Cardiac septum (tissue), 1 donor: Measurements from ENCODE around the gene MYEOV. TPM values are rescaled to one million over a fixed set of nuclear protein-coding genes. Genes with fewer than 3 reads are reported as not detected.

Experiments
- DNase-seq: peaks from one replicate; pipeline ENCODE4 v3.0.0-alpha.2; 2020; ENCODE audit warnings: low spot score
- intact Hi-C: fragments of 100-400 bp; cut with DNase I; formaldehyde crosslinking; loops from one replicate; pipeline ENCODE4 v1.14.0; 2022
- total RNA-seq: library from RNA; stranded (reverse); fragmentation: NEBNext Ultra II Directional; extraction: Animal tissue kit (Norgen Biotek cat#: 25700); gene quantifications from one replicate; pipeline ENCODE4 v1.2.1, GENCODE V29; 2021
- donor health status: DM: no; HTN: no; CAD: no.

Gene MYEOV
- total RNA-seq, 1 donor from 2014 or later: not detected

GRCh38 chr11:69329581-69329980, 35.6 kb downstream of the MYEOV start:
- intact Hi-C loops: no loop called here

GRCh38 chr11:69330330-69330729, 36.4 kb downstream of the MYEOV start:
- DNase-seq: no peak

More at GRCh38 chr11:69329581-69329980, 35.6 kb downstream of the MYEOV start:
- DNase-seq: no peak

GRCh38 chr11:69333149-69333710, 39.3 kb downstream of the MYEOV start:
- no peak for DNase-seq
- intact Hi-C loops: no loop called here

More at GRCh38 chr11:69330330-69330729, 36.4 kb downstream of the MYEOV start:
- intact Hi-C loops: no loop called here

- intact Hi-C loops: no loop called here
- DNase-seq: no peak
Observed at GRCh38 chr11:69333879-69334278, 39.9 kb downstream of the MYEOV start.

- no peak for DNase-seq
- intact Hi-C loops: no loop called here
Observed at GRCh38 chr11:69335007-69335780, 41.2 kb downstream of the MYEOV start.

- DNase-seq: no peak
- intact Hi-C loops: no loop called here
Observed at GRCh38 chr11:69335781-69336405, 41.9 kb downstream of the MYEOV start.

GRCh38 chr11:69337211-69337721, 43.3 kb downstream of the MYEOV start:
- DNase-seq: no peak
- intact Hi-C loops: no loop called here

- intact Hi-C loops: no loop called here
- DNase-seq: no peak
Observed at GRCh38 chr11:69339041-69339733, 45.2 kb downstream of the MYEOV start.

- no peak for DNase-seq
- intact Hi-C loops: no loop called here
Observed at GRCh38 chr11:69339983-69340565, 46.1 kb downstream of the MYEOV start.

GRCh38 chr11:69342588-69343330, 48.8 kb downstream of the MYEOV start:
- no peak for DNase-seq
- intact Hi-C loops: no loop called here

- intact Hi-C loops: no loop called here
- no peak for DNase-seq
Observed at GRCh38 chr11:69343401-69344321, 49.7 kb downstream of the MYEOV start.

GRCh38 chr11:69344570-69345145, 50.7 kb downstream of the MYEOV start:
- intact Hi-C loops: no loop called here
- no peak for DNase-seq

Other genes starting within 250 kb of the MYEOV start
- 12.5 TPM for gene TPCN2, start 245.2 kb upstream of the MYEOV start, total RNA-seq
- 0.19 TPM for gene SMIM38, start 138.2 kb upstream of the MYEOV start, total RNA-seq
- 0.19 TPM for gene LINC01488, start 187.5 kb downstream of the MYEOV start, total RNA-seq